GM21619 (cell line): ENCODE results near the gene WWOX.
A peak's percentile ranks its signal among the peaks of the same experiment; 100 is the strongest.
"Not testable (repeated sequence)": the region's sequence is repeated elsewhere in the genome, so short reads cannot be mapped to it uniquely, and the experiment has no call there.

ENCODE experiments used
- ATAC-seq: cut with Tn5 transposase; IDR thresholded peaks from one replicate; pipeline ENCODE4 v1.9.1; 2021; ENCODE audit not compliant: unreplicated experiment

The WWOX gene

DNA sequence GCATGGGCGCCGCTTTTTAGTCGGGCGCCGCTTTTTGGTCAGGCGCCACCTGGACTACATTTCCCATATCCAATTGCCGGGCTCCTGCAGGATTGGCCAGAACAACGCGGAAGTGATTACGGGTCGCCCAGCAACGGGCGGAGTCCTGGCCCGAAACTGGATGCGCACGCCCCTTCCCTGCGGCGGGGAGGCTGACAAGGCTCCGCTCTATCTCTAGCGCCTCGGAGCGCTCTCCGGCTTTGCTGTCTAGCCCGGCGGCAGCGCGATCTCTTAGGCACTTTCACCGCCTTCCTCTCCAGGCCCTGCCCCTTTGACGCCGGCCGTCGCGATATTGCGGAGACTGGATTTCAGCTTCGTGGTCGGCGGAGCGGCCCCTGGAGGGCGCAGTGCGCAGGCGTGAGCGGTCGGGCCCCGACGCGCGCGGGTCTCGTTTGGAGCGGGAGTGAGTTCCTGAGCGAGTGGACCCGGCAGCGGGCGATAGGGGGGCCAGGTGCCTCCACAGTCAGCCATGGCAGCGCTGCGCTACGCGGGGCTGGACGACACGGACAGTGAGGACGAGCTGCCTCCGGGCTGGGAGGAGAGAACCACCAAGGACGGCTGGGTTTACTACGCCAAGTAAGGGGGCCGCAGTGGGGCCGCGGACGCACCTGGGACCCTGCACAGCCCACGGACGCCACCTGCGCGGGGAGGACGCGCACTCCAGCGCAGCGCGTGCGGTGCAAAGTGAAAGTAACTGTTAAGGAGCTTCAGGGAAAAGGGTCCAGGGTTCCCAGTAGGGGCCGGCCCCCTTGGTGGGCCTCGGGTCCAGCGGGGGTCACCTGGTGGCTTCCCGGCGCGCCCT, at the start of gene WWOX:
Gene WWOX (plus strand): TSS at position 384 of the 841 bp plus-strand sequence.
- ATAC-seq = peak; percentile 91

DNA sequence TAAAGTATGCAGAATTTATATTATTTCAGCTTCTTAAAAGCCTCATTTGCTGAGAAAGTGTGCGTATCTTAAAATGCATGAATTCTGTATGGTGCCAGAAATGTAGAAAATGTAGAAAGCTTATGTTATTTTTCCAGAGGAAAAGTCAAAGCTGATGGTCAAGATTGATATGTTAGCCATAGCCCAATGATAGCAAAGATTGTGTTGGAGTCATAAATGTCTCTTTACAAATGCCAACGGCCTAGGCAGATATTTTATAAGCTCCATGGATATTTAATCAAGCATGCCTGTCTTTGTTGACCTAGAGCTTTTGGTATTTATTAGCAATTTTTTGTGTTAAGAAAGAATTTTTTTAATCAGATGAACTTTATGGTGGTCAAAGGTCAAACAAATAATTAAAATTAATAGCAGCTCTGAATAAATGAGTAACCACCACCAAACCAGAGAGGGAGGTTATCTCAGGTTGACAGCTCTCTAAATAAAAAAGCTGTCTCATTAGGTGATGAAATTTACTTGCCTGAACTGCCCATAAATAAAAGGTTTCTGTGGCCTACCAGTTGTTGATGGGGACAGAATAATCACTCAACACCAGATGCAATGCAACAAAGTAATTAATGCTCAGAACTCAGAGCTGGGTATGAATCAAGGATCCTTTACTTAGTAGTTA, 48.6 kb upstream of the WWOX start:
- ATAC-seq = no peak

DNA sequence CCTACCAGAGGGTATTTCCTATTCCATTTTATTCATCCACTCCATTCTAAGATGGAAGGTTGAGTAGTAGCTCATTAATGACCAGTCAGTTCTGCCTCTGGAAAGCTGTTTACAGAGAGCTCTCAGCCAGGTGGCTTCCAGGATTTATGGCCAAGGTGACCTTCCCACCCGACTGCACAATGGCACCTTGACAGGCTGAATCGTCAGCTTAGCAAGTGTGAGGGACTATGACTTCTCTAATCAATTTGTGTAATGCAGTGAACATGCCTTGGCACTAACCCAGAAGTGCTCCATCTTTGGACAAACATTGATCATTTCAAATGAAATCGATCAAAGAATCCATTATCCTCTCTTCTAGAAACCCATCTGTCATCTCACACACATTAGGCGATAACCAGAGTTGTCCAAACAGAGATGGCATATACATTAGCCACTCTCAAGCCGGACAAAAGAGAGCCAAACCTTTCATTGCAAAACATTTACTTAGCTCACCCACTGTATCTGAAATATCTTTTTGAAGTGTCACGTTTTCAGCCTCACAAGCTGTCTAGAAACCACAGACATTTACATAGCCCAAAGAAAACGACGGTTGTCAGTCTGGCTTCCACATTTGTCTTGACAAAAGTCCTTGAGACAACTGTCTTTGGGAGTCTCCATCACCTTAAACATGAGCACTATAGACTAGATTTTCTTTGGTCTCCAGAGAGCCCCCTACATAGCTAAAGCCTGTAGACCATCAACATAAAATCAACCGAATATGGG, 41.5 kb upstream of the WWOX start:
- no peak for ATAC-seq

DNA sequence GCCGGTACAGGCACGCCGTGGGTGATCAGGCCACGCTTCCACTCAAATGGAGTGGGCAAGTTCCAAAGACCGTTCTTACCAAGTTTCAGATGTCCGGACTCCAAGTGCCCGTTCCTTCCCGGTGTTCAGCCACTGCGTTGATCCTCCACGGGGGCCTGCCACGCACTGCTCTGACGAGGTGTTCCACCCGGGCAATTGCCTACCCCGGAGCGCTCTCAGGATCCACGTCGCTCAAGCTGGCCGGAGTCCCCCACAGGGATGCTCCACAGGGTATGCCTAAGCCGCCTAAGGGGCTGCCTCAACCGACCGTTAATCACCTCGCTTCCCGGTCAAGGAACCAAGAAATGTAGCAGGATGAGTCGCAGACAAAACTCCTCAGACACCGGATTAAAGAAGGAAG, 39.6 kb upstream of the WWOX start:
- not testable (repeated sequence) for ATAC-seq

DNA sequence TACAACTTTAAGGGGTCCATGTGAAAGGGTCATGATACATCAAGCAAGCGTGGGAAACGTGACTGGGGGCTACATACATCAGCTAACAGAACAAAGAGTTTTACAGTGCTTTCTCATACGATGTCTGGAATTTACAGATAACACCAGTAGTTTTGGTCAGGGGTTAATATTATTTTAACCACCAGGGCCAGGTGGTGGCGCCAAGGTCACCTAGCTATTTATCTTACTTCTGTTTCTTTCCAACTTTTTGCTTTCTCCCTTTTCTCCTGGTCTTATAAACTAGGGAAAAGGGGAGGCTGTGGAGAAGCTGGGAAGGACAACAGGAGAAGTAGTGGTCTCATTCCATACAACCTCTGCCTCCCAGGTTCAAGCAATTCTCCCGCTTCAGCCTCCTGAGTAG, 39.2 kb upstream of the WWOX start:
- no peak for ATAC-seq

DNA sequence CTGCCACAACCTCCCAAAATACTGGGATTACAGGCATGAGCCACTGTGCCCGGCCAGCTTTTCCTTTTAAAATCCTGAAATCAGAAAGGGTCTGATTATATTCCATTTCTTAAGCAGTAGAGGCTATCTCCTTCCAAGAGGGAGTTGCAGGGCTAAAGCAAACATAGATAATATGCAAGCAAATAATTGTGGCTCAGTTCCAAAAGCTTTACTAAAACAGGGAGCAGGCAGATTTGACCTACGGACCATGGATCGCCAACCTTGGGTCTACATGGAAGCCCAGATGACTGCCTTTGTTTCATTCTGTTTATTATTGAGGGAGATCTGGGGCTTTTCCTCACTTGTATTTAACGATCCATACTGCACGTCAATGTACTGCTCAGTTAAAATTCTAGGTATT, 38.6 kb upstream of the WWOX start:
- no peak for ATAC-seq

DNA sequence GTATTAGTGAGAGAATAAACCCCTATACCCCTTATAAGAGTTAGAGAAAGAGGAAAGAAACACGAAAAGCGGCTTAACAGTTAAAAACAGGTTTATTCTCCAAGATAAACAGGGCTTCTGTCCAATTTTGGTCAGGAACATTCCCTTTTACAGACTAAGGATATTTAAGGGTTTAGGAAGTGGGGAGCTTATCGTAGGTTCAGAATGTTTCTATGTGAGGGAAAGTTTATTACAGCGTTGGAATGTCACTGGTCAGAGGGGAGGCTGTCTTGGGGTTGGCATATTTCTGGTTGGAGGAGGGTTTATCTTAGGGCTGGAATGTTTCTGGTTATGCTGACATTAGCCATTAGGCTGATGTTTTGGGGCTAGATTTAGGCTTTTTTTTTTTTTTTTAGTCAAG, 34.1 kb upstream of the WWOX start:
- ATAC-seq = no peak

DNA sequence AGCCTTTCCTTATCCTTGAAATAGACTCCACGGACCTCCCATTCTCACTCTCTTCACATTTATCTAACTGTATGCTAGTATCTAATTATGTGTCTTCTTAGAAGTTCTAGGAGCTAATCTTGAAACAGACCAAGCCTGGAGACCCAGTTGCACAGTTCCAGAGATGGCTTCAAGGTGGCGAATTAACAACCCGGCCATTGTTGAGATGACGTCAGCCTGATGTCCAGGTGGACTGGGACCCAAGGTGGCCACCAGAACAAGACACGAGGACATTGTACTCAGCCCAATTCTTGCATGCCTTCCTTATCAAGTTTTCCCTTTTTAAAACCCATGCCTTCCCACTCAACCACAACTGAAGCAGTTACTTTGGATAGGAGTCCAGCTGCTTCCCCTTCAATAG, 29.5 kb upstream of the WWOX start:
- ATAC-seq = no peak

DNA sequence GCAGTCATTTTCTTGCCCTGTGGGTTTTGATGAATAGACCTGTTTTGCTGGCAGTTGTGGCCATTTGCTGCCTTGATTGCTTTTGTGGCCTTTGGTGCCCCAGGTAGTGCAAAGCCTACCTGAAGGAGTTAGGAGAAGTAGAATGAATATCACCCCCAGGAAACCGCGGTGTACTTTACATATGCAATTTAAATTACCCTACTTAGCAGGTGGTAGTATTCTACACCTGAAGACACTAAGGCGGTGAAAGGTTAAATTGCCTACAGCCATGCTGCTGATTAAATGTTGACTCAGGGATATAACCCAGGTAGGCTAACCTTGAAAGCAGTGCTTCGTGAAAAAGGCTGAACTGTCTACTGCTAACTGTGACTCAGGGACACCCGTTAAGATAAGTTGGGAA, 27.2 kb upstream of the WWOX start:
- no peak for ATAC-seq

DNA sequence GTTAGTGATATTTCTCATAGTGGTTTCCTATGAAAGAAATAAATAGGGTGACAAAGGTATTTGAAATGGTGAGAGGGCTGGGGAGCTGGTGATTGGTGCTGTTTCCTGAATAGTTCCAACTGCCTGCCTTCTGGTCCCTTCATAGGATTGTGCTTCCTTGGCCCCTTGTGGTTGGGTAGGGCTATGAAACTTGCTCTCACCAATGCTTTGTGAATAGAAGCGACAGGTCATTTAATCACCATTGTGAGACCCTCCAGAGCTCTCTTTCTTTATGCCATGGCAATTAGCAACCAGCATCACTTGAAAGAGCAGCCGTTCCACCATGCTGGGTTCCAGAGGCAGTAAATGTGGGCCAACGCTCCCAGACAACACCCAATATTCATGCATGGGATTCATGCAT, 23.7 kb upstream of the WWOX start:
- no peak for ATAC-seq

DNA sequence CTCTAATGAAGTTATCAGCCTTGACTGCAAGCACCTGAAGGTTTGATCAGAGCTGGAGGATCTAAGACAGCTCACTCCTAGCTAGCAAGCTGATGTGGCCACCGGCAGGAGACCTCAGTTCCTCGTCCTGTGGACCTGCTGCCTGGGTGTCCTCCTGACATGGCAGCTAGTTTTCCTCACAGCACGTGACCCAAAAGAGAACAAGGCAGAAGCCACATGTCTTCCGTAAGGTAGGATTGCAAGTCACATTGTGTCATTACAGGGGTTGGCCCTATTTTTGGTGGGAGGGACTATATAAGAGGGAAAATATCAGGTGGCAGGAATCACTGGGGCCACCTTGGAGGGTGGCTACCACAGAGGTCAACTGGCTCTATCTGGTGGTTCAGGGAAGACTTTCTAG, 18.1 kb upstream of the WWOX start:
- no peak for ATAC-seq

DNA sequence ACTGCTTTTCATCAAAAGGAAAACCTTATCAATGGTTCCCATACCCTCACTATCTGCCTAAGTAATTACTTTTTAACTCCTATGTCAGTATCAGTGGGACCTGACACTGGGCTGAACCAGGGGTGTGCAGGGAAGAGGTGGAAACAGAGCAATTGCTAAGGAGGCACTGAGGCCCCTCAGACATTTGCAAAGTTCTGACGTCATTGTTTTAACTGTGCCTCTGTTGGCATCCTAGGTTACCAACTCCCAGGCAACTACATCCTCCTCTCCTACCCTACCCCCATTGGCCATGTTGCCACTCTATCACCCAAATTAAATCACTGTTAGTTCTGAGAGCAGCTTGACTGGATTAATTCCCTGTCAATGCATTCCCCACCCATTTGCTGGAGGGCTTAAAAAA, 8.0 kb upstream of the WWOX start:
- ATAC-seq = no peak

DNA sequence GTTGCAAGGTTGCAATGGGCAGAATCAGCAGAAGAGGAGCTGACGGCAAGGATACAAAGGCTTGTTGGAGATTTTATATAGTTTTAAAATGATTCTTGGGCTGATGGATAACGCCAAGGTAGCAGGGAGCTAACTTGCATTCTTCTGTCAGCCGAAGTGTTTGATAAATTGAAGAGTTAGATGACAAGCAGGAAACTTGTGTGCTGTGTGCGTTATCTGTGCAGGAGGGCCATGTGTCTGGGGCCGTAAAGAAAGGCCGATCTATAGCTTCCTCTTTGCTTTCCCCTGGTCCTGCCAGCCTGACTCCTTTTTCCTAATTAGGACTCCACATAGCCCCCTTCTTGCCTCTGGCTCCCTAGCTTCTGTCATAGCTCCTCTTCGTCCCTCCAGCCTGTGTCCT, 6.7 kb upstream of the WWOX start:
- ATAC-seq = no peak

DNA sequence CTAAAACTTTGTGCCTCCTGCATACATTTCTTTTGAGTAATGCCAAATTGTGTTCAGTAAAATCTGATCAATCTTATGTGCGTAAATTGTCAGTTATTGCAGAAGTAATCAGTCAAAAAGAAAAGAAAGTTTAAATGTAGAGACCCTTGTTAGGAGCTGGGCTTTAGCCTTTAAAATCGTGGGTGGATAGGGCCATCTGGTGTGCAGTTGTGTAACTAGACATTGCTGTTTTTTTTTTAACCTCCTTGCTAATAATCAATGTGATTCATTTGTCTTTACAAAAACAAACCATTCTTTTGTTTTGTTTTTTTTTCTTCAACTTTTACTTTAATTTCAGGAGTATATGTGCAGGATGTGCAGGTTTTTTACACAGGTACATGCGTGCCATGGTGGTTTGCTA, 5.3 kb upstream of the WWOX start:
- no peak for ATAC-seq

DNA sequence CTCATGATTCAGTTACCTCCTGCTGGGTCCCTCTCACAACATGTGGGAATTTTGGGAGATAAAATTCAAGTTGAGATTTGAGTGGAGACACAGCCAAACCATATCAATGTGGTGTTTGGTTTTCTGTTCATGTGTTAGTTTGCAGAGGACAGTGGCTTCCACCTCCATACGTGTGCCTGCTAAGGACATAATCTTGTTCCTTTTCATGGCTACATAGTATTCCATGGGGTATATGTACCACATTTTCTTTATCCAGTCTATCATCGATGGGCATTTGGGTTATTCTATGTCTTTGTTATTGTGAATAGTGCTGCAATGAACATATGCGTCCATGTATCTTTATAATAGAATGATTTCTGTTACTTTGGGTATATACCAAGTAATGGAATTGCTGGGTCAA, 4.5 kb upstream of the WWOX start:
- ATAC-seq = no peak

DNA sequence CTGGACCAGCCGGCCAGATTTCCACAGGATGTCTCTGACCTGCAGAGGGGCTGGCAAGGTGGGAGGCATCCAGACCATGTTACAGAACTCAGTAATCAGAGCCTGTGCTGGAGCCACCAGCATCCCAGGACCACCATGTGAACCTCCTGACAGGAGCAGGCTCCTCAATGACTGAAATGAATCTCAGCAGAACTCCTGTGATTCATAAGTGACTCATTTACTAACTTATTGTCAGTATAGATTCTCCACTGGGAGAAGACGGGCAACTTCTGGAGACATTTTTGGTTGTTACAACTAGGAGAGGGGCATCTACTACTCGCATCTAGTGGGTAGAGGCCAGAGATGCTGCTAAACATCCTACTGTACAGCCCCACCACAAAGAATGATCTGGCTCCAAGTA, 3.1 kb upstream of the WWOX start:
- ATAC-seq = no peak

DNA sequence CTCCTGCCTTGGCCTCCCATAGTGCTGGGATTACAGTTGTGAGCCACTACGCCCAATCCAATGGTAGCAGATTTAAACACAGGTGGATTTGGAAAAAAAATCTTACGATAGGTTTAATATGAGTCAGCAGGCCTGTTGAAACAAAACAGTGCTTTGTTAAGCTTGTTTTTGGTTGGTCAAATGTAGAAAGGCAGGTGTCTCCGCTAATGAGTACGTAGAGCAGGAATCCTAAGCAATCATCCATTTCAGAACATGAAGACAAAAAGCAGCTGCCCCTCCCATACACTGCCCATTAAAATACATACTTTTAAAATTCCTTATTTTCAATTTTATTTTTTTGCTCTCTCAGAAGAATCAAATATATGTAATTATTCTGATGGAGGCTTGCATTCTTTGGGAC, 1.9 kb upstream of the WWOX start:
- no peak for ATAC-seq

DNA sequence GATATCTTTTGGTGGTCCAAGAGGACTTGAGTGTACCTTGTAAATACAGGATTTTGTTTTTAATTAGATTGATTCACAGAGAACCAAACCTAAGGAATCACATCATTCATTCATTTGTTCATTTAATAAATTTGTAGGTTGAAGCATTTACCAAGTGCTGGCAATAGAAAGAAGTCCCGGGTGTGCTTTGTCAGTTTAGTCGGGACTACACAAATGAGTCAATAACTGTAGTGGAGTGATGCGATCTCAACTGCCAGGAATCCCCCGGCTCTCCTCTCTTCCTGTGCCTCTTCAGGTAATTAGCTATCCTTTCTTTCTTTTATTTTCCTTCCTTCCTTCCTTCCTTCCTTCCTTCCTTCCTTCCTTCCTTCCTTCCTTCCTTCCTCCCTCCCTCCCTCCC, 1.4 kb upstream of the WWOX start:
- no peak for ATAC-seq

DNA sequence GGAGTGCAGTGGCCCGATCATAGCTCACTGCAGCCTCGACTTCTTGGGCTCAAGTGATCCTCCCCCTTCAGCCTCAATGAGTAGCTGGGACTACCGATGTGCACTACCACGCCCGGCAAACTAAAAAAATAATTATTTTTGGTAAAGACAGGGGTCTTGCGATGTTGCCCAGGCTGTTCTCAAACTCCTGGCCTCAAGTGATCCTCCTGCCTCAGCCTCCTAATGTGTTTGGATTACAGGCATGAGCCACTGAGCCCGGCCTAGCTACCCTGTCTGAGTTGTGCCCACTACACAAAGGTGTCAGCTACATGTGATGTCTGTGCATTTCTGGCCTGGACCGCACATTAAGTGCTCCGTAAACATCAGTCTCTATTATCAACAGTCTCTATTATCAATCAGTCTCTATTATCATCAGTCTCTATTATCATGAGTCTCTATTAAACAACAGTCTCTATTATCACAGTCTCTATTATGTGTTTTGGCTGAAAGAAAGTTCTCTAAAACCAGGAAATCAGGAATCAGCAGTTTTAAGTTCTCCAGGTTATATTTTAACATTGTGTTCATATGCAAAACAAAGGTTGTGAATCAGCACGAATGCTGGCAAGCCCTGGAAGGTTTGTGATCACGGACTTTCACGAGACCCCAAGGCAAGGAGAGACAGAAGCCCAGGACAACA, 721 bp upstream of the WWOX start:
- no peak for ATAC-seq

DNA sequence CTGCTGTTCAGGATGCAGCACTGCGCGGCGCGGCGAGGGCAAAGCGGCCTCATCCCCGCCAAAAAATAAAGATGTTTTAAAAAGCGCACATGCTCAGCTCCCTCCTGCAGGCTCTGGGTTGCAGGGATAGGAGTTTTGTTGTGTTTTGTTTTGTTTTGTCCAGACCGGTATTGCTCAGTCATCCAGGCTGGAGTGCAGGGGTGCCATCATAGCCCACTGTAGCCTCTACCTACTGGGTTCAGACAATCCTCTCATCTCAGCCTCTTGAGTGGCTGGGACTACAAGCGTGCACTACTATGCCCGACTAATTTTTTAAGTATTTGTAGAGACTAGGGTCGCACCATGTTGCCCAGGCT, 636 bp downstream of the WWOX start:
- ATAC-seq = peak; percentile 31

DNA sequence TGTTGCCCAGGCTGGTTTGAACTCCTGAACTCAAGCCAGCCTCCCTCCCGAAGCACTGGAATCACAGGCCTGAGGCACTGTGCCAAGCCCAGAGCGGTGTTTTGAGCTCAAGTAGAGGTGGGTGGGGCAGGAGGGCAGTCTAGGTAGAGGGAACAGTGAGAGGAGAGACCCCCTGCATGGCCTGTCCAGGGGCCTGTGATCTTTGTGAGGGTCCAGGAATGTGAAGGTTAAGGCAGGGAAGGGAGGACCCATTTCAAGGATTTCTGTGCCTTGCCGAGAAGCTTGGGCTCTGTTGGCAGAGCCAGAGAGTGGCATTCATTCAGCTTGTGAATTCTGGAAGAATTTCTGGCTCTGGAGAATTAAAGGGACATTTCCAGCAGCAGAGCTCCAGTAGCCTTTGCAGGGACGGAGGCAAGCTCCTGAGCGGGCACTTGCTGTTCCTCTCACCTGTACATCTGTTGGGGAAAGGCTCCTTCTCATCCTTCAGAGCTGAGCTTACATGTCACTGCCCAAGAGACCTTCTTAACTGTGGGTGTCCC, 2.7 kb downstream of the WWOX start:
- no peak for ATAC-seq
